DMS153 treated with DMSO at 0.1 percent for 48 hours (cell line): Measurements from ENCODE around the gene POLR3K.
"Not testable (repeated sequence)": the region's sequence is repeated elsewhere in the genome, so short reads cannot be mapped to it uniquely, and the experiment has no call there.

Source experiments
- DNase-seq: peaks from one replicate; lab custom pipeline; 2025; ENCODE audit not compliant: unreplicated experiment; lab: John Stamatoyannopoulos, UW

The POLR3K gene

GRCh38 chr16:20886-21285 lies 32.5 kb downstream of the POLR3K start:
- DNase-seq: not testable (repeated sequence)

DNA sequence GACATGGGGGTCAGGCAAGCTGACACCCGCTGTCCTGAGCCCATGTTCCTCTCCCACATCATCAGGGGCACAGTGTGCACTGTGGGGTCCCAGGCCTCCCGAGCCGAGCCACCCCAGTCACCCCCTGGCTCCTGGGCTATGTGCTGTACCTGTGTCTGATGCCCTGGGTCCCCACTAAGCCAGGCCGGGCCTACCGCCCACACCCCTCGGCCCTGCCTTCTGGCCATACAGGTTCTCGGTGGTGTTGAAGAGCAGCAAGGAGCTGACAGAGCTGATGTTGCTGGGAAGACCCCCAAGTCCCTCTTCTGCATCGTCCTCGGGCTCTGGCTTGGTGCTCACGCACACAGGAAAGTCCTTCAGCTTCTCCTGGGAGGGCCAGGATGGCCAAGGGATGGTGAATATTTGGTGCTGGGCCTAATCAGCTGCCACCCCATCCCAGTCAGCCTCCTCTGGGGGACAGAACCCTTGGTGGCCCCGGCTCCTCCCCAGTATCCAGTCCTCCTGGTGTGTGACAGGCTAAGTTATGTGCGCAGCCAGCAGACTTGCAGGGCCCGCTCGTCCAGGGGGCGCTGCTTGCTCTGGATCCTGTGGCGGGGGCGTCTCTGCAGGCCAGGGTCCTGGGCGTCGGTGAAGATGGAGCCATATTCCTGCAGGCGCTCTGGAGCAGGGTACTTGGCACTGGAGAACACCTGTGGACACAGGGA lies 36.2 kb downstream of the POLR3K start:
- not testable (repeated sequence) for DNase-seq

- DNase-seq: peak; percentile 74
These were observed 42.6 kb downstream of the POLR3K start for GRCh38 chr16:10772-11171.

GRCh38 chr16:9903-10665 lies 43.3 kb downstream of the POLR3K start:
- no peak for DNase-seq
